OCI-LY7 (cell line): ENCODE results near the gene SLX4IP. TPM values are rescaled to one million over a fixed set of nuclear protein-coding genes. Genes with fewer than 3 reads are reported as not detected.

Experiments used
- BruUV-seq: library from RNA; stranded (reverse); fragments of 400-500 nt; replicated peaks from 2 replicates; lab custom pipeline; 2021; lab: Mats Ljungman, UMichigan
- CTCF ChIA-PET: fragments of 300-600 bp; sonication (Branson Sonifier 250); formaldehyde crosslinking; loops from one replicate; lab custom pipeline; 2022; ENCODE audit warnings: antibody characterized with exemption; ENCODE audit not compliant: unreplicated experiment; lab: Charles Lee
- POLR2A ChIA-PET: fragments of 300-600 bp; sonication (Branson Sonifier 250); formaldehyde crosslinking; loops from one replicate; lab custom pipeline; 2022; ENCODE audit warnings: antibody characterized with exemption; lab: Charles Lee
- DNase-seq: peaks from one replicate; pipeline ENCODE4 v3.0.0-alpha.2; 2015; ENCODE audit warnings: low spot score
- H2AFZ ChIP-seq: fragments of 200-600 bp; sonication (generic), shearing (Covaris generic); 2 replicates; pipeline ENCODE4 v1.6.1; 2014; ENCODE audit warnings: mild to moderate bottlenecking, antibody characterized with exemption, low read length, moderate library complexity
- H3K27ac ChIP-seq: fragments of 200-600 bp; sonication (generic); 2 replicates; pipeline ENCODE4 v1.5.1; 2014; ENCODE audit warnings: mixed run types, low read depth, mild to moderate bottlenecking, moderate library complexity, low read length, inconsistent platforms; ENCODE audit not compliant: poor library complexity, severe bottlenecking
- H3K36me3 ChIP-seq: fragments of 200-600 bp; sonication (generic); 2 replicates; pipeline ENCODE4 v1.6.1; 2014; ENCODE audit warnings: mild to moderate bottlenecking, antibody characterized with exemption, low read length, moderate library complexity, mixed read lengths; ENCODE audit not compliant: insufficient read depth
- H3K4me1 ChIP-seq: fragments of 200-600 bp; sonication (generic); 2 replicates; pipeline ENCODE4 v1.5.1; 2014; ENCODE audit warnings: mild to moderate bottlenecking, low read length; ENCODE audit not compliant: insufficient read depth, poor library complexity, severe bottlenecking
- H3K4me2 ChIP-seq: fragments of 200-600 bp; sonication (generic); 2 replicates; pipeline ENCODE4 v1.6.1; 2014; ENCODE audit warnings: mild to moderate bottlenecking, low read length
- H3K4me3 ChIP-seq: fragments of 200-600 bp; sonication (generic); 2 replicates; pipeline ENCODE4 v1.5.1; 2014; ENCODE audit warnings: mild to moderate bottlenecking, low read depth, low read length; ENCODE audit not compliant: poor library complexity, severe bottlenecking
- H3K79me2 ChIP-seq: fragments of 200-600 bp; sonication (generic); 2 replicates; pipeline ENCODE4 v1.6.1; 2016; ENCODE audit warnings: low read depth, mild to moderate bottlenecking, low read length, moderate library complexity, mixed read lengths; ENCODE audit not compliant: insufficient read depth
- H3K9me2 ChIP-seq: fragments of 200-600 bp; sonication (generic); 2 replicates; pipeline ENCODE4 v1.6.1; 2016; ENCODE audit warnings: mild to moderate bottlenecking, low read length, mixed read lengths; ENCODE audit not compliant: insufficient read depth
- H3K9me3 ChIP-seq: fragments of 200-600 bp; sonication (generic); 2 replicates; pipeline ENCODE4 v1.6.1; 2014; ENCODE audit warnings: mild to moderate bottlenecking, mixed run types, low read length, mixed read lengths
- H4K20me1 ChIP-seq: fragments of 200-600 bp; sonication (generic); 2 replicates; pipeline ENCODE4 v1.6.1; 2014; ENCODE audit warnings: mild to moderate bottlenecking, antibody characterized with exemption, low read length, moderate library complexity, mixed read lengths; ENCODE audit not compliant: insufficient read depth
- EZH2phosphoT487 ChIP-seq: fragments of 200-600 bp; sonication (generic); IDR thresholded peaks from 2 replicates; pipeline ENCODE4 v1.6.1; 2018; ENCODE audit warnings: low read depth, borderline replicate concordance, mild to moderate bottlenecking, mixed run types, antibody characterized with exemption, low read length, moderate library complexity, mixed read lengths
- intact Hi-C: fragments of 100-400 bp; cut with micrococcal nuclease; formaldehyde crosslinking; loops from one replicate; pipeline ENCODE4 v1.10.0; 2022; ENCODE audit not compliant: unreplicated experiment
- total RNA-seq, 2 experiments: library from RNA; depleted of rRNA in 1 of 2; stranded (reverse); fragments of >200 nt in 1 of 2; shearing (Covaris generic) in 1 of 2; gene quantifications; 2 replicates each; pipeline ENCODE4 v1.2.3, GENCODE V29; 2014 to 2022
- TF ChIP-seq, protein P1 (sequence below): fragments of 200-600 bp; sonication (generic); conservative IDR thresholded peaks from 2 replicates; pipeline ENCODE4 v1.5.1; 2014; ENCODE audit warnings: mild to moderate bottlenecking, antibody characterized with exemption, low read length, moderate library complexity, mixed read lengths

Gene SLX4IP
- total RNA-seq, 2 experiments from 2014 or later, result 4.1 to 9.2 TPM

DNA sequence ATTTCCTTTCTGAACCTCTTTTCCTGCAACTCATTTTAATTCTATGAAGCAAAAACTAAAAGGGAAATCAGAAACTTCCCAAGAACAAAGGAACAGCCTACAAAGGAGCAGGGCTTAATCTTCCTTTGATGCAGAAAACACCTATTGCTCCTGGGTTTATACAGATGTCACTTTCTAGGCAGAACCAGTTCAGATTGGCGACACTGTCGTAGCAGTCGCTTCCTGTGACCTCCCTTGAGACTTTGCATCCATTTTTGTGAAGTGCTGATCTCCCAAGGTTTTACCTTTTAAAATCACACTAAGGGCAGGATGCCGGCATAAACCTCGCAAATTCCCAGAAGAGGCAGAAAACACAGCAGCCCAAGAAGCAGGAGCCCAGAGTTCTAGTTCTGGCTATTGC, 198.6 kb downstream of the SLX4IP start:
- no peak overlapping the region for H3K4me3 ChIP-seq
- H3K4me2 ChIP-seq, result no peak overlapping the region
- no peaks in the 10 kb centered on the region for H3K9me3 ChIP-seq
- no peak overlapping the region for H2AFZ ChIP-seq
- H4K20me1 ChIP-seq, result no peaks in the 10 kb centered on the region
- BruUV-seq, result no TSS peak
- CTCF ChIA-PET, result no interaction called here
- TF ChIP-seq, protein P1, sequence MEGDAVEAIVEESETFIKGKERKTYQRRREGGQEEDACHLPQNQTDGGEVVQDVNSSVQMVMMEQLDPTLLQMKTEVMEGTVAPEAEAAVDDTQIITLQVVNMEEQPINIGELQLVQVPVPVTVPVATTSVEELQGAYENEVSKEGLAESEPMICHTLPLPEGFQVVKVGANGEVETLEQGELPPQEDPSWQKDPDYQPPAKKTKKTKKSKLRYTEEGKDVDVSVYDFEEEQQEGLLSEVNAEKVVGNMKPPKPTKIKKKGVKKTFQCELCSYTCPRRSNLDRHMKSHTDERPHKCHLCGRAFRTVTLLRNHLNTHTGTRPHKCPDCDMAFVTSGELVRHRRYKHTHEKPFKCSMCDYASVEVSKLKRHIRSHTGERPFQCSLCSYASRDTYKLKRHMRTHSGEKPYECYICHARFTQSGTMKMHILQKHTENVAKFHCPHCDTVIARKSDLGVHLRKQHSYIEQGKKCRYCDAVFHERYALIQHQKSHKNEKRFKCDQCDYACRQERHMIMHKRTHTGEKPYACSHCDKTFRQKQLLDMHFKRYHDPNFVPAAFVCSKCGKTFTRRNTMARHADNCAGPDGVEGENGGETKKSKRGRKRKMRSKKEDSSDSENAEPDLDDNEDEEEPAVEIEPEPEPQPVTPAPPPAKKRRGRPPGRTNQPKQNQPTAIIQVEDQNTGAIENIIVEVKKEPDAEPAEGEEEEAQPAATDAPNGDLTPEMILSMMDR, result no peak
- TF ChIP-seq EZH2phosphoT487, result no peak
- H3K36me3 ChIP-seq, result no peaks in the 10 kb centered on the region
- H3K9me2 ChIP-seq, result no peaks in the 10 kb centered on the region
- no peak for DNase-seq
- POLR2A ChIA-PET, result no interaction called here
- intact Hi-C loops, result no loop called here
- H3K27ac ChIP-seq, result no peak overlapping the region
- no peaks in the 10 kb centered on the region for H3K79me2 ChIP-seq
- no peaks in the 10 kb centered on the region for H3K4me1 ChIP-seq

DNA sequence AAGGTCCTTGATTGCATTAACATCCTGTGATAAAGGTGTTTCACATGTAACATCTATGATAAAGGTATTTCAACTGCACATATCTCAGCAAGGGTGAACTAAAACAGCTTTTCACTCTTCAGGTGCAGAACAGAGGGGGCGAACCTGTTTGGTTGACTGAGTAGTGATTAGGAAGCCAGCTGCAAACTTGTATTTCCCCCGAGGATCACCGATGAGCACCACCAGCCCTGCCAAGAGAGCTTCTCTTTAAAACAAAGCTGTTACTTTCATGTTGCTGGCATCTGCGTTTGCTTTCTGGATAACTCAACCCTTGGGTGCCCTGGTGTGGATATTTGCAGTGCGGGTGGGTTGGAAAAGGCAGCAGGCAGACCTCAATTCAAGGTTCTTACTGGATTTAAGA, 199.1 kb downstream of the SLX4IP start:
- intact Hi-C loops, result no loop called here
- POLR2A ChIA-PET, result no interaction called here
- H3K4me3 ChIP-seq, result no peak overlapping the region

More for the DNA sequence above, 199.1 kb downstream of the SLX4IP start:
- Histone ChIP-seq H3K9me2 (no peaks in the 10 kb centered on the region), H3K4me1 (no peaks in the 10 kb centered on the region), H4K20me1 (no peaks in the 10 kb centered on the region), H3K36me3 (no peaks in the 10 kb centered on the region), H3K4me2 (no peak overlapping the region), H2AFZ (no peak overlapping the region), H3K79me2 (no peaks in the 10 kb centered on the region), H3K9me3 (no peaks in the 10 kb centered on the region), H3K27ac (no peak overlapping the region)
- BruUV-seq, result no TSS peak
- TF ChIP-seq EZH2phosphoT487, result no peak
- TF ChIP-seq, protein P1, result no peak
- DNase-seq, result peak; percentile 5
- CTCF ChIA-PET, result interaction anchor here (0.6 kb wide), 1 partner anchor 161 kb away, joined by 3 read pairs; no protein-coding TSS in a partner anchor
